HG03457 (cell line): ENCODE data around the gene NDST3.
A peak's percentile ranks its signal among the peaks of the same experiment; 100 is the strongest.
"Not testable (repeated sequence)": the region's sequence is repeated elsewhere in the genome, so short reads cannot be mapped to it uniquely, and the experiment has no call there.

Source experiments
- ATAC-seq: cut with Tn5 transposase; IDR thresholded peaks from one replicate; pipeline ENCODE4 v1.9.1; 2021; ENCODE audit warnings: moderate number of reproducible peaks; ENCODE audit not compliant: unreplicated experiment

NDST3 gene

GRCh38 chr4:118265312-118266144 is 231.2 kb downstream of the NDST3 start:
- ATAC-seq: peak; percentile 45

GRCh38 chr4:118266145-118266496 is 231.8 kb downstream of the NDST3 start:
- ATAC-seq: not testable (repeated sequence)

- no peak for ATAC-seq
These were observed 234.5 kb downstream of the NDST3 start for GRCh38 chr4:118268780-118269179.

- ATAC-seq: no peak
These were observed 236.2 kb downstream of the NDST3 start for GRCh38 chr4:118270492-118270891.

GRCh38 chr4:118271788-118272187 is 237.5 kb downstream of the NDST3 start:
- ATAC-seq: no peak

- no peak for ATAC-seq
These were observed 239.4 kb downstream of the NDST3 start for GRCh38 chr4:118273642-118274041.

GRCh38 chr4:118276580-118276979 is 242.3 kb downstream of the NDST3 start:
- ATAC-seq: no peak

GRCh38 chr4:118277243-118277642 is 243.0 kb downstream of the NDST3 start:
- ATAC-seq: no peak

- peak; percentile 81 for ATAC-seq
These were observed 244.4 kb downstream of the NDST3 start for GRCh38 chr4:118278473-118279274.

- no peak for ATAC-seq
These were observed 245.0 kb downstream of the NDST3 start for GRCh38 chr4:118279328-118279727.

- ATAC-seq: no peak
These were observed 245.7 kb downstream of the NDST3 start for GRCh38 chr4:118279920-118280432.

GRCh38 chr4:118280501-118281218 is 246.4 kb downstream of the NDST3 start:
- peak; percentile 22 for ATAC-seq

- ATAC-seq: no peak
These were observed 247.5 kb downstream of the NDST3 start for GRCh38 chr4:118281611-118282442.

- no peak for ATAC-seq
These were observed 248.4 kb downstream of the NDST3 start for GRCh38 chr4:118282692-118283091.

GRCh38 chr4:118284169-118284568 is 249.9 kb downstream of the NDST3 start:
- ATAC-seq: peak; percentile 43

- no peak for ATAC-seq
These were observed 251.6 kb downstream of the NDST3 start for GRCh38 chr4:118285931-118286330.

- no peak for ATAC-seq
These were observed 252.4 kb downstream of the NDST3 start for GRCh38 chr4:118286685-118287084.

- no peak for ATAC-seq
These were observed 253.6 kb downstream of the NDST3 start for GRCh38 chr4:118287711-118288451.

GRCh38 chr4:118289794-118290193 is 255.5 kb downstream of the NDST3 start:
- no peak for ATAC-seq

GRCh38 chr4:118290951-118291350 is 256.7 kb downstream of the NDST3 start:
- no peak for ATAC-seq
